NCI-H345 (cell line): ENCODE measurements around the gene DOCK8.
"Not testable (repeated sequence)": the region's sequence is repeated elsewhere in the genome, so short reads cannot be mapped to it uniquely, and the experiment has no call there.

Experiments
- DNase-seq: peaks from one replicate; lab custom pipeline; 2025; lab: John Stamatoyannopoulos, UW

DOCK8 gene

DNA sequence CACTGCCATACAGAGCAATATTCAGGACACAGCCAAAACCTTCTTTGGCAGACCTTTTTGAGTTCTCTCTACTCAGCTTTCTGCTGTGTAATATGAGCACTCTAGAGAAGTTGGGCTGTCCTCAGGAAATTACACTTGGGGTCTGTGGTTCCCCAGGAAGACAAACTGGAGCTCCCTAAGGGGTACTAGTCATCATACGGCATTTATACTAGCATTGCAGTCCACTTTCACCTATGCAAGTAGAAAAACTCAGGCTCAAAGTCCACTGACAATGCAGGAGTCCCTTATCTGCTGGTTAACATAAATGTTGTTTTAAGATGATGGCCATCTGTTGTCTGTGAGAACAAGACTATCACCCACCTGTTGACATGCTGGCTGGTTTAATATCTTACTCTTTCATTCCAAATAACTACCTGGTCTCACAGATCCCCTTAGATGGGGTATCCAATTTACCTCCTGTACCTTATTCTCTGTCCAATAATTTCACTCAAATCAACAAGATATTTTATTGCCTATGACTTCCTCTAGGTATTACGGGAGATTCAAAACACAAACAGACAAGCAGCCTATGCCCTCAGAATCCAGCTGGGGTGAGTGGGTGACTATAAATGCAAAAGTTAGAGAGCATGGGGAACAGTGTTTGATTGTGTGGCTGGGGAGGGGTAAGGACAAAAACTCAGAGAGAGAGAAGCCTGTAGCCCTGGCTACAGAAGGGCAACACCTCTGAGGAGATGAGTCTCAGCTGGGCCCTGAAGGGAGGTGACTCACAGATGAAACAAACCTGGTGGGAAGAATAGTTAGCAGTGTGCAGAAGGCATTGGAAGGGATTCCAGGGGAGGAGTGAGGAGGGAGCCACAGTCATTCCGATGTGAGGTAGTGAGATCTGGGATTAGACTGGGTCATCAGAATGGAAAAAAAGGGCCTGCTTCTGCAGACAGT is 10.2 kb downstream of the DOCK8 start:
- DNase-seq = no peak

DNA sequence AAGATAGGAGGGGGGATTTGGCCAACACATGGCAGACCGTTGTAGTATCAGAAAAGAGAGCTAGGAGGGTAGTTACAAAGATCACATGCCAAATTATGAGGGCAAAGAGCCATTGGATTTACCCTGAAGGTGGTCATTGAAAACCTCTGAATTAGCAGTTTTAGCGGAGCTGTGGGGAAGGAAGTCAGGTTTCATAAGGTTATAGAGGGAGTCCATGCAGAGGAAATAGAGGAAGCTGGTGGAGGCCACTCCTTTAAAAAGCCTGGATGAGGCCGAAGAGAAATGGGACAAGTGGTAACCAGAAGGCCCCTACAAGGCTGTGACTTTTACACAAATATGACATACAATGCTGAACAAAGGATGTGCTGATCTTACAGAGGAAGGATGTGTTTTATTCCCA is 13.2 kb downstream of the DOCK8 start:
- no peak for DNase-seq

DNA sequence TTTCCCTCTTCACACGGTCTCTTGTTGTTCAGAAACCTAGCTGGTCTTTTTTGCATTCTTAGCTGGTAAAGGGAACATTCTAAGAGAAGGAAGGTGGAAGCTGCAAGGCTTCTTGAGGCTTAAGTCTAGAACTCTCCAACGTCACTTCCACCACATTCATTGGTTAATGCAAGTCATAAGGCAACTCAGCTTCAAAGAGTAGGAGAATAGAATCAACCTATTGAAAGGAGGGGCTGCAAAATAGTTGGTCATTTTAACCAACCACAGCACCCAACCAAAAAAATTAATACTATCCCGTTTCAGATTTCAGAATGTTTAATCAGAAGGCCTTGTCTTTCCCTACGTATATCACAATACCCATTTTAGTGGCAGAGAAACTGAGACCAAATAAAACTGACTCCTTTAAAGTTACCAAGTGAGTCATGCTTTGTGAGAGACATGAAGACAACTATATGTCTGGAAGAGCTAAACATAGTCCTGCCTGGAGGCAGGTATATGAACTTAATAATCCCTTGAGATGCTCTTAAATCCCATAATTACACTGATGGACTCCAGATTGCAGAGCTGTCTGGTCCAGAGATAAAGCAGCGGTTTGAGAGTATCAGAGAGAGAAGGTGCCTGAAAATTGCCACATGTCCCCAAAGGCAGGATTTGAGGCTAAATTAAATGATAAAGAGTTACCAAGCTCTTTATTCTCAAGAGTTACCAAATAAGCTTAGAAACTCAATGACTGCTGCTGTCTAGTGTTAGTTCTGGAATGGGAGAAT is 14.4 kb downstream of the DOCK8 start:
- DNase-seq = no peak

DNA sequence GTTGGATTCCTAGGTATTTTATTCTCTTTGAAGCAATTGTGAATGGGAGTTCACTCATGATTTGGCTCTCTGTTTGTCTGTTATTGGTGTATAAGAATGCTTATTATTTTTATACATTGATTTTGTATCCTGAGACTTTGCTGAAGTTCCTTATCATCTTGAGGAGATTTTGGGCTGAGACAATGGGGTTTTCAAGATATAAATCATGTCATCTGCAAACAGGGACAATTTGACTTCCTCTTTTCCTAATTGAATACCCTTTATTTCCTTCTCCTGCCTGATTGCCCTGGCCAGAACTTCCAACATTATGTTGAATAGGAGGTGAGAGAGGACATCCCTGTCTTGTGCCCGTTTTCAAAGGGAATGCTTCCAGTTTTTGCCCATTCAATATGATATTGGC is 17.0 kb downstream of the DOCK8 start:
- DNase-seq = not testable (repeated sequence)

DNA sequence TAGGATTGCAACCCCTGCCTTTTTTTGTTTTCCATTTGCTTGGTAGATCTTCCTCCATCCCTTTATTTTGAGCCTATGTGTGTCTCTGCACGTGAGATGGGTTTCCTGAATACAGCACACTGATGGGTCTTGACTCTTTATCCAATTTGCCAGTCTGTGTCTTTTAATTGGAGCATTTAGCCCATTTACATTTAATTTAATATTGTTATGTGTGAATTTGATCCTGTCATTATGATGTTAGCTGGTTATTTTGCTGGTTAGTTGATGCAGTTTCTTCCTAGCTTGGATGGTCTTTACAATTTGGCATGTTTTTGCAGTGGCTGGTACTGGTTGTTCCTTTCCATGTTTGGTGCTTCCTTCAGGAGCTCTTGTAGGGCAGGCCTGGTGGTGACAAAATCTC is 19.0 kb downstream of the DOCK8 start:
- DNase-seq = not testable (repeated sequence)

DNA sequence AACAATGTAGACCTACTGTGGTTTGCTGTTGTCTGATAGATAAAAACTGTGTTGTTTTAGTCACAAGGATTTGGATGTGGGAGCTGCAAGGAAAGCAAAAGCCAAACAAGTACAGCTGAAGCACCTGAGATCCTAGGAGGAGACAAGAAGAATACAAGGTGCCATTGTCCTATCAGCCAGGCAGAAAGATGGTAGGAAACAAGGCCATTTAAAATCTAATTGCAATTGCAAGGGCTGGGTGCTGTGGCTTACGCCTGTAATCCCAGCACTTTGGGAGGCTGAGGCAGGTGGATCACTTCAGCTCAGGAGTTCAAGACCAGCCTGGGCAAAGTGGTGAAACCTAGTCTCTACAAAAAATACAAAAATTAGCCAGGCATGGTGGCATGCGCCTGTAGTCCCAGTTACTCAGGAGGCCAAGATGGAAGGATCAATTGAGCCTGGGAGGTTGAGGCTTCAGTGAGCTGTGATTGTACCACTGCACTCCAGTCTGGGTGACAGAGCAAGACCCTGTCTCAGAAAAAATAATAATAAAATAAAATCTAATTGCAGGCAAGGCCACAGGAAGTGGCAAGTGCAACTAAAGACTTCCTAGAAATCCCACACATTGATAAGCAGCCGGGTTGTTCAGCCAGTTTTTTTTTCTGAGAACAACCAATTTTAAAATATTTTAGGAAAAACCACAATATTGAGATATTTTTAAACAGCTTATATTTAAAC is 22.6 kb downstream of the DOCK8 start:
- no peak for DNase-seq

DNA sequence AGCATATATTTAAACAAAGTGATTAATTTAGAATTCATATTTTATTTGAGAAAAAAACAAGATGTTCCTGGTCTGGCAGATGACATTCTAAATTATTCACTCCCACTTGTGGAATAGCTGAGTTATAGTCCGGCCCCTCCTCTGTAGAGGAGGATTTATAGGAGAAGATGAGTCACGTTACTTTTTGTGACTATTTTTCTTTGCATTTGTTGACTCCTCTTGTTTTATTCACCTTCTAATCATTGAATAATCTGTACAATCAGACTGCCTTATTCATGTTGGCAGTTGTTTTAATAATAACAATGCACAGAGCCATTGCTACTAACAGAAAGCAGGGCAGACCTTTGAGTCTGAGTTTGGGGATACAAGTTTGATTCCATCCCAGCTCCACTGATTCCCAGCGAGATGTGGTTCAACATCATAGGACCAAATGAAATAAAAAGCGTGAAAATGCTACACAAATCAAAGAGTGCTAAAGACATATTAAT is 23.2 kb downstream of the DOCK8 start:
- no peak for DNase-seq

DNA sequence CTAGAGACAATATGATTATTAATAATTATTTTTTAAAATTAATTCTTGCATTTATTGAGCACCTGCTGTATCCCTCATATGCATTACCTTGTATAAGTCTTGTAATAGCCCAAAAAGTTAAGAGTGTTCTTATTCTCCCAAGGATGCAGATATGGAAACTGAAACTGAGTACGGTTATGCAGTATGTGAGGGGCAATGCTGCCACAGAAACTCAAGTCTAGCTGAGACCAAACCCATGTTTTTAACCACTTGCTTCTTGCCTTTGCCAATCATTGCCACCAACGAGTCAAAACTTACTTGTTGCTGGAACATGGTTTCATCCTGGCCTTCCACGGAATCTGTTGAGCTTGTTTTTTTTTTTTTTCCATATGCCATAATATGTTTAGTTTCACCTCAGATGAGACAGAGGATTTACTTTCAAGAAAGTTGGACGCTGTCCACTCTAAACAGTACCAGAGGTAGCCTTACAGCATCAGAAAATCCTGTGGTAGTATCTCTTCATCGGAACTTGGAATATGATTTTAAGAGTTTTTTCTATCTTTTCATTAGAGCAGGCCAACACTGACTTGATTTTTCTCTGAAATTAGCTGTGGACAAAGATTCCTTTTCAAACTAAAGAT is 27.9 kb downstream of the DOCK8 start:
- DNase-seq = no peak

DNA sequence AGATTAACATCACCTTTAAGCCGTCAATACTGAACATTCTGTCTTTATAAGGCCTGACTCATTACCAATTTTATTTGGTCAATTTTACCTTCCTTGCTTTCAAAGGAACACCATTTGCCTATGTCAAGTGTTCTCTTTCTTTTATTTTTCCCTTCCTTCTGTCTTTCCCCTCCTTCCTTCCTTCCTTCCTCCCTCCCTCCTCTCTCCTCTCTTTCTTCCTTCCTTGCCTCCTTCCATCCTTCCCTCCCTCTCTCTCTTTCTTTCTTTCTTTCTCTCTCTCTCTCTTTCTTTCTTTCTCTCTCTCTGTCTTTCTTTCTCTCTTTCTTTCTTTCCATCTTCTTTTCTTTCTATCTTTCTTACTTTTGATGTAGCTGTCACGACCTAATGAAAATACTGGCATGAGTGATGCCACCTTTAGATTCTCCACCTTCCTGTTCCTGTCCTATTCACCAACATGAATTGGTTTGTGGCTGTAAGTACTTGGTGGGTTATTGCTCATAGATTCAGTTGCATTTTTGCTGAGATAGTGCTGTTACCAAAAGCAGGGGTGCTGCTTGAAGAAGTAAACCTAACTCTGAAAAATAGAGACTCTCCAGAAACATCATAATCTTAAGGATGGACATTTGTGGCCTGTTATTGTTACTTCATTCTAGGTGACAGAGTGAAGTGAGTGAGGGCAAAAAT is 33.8 kb downstream of the DOCK8 start:
- no peak for DNase-seq

DNA sequence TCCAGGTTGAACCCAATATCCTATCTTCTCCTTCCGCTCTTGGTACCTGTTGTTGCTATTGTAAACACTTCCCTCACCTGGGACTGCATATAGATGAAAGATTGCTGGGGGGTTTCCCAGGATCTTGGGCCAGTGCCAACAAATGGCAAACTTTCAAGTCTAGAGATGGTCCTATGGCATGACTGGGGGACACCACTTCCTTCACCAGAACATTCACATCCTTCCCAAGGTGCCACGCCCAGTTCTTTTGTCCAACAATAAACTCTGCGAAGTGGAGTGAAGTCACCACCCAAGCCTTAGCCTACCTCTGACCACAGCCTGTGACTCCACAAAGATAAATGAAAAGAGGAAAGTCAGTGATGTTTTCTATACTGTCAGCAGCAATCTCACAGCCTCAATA is 34.4 kb downstream of the DOCK8 start:
- no peak for DNase-seq

DNA sequence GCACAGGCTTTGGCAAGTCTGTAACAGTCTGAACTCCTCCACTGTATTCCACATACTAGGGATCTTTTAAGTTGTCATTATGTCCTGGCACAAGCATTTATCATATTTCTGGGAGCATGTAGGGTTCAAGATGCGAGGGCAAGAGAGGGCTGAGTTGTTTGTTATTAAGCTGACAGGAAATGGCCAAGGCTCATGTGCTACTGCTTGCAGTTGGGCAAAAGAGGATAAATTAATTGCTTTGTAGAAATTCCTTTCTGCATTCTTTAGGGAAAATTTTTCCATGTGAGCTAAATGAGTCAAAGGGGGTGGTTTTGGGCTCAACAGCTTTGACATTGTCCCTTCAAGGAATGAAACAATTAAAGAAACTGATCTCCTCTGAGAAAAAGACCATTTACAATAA is 35.4 kb downstream of the DOCK8 start:
- DNase-seq = no peak

DNA sequence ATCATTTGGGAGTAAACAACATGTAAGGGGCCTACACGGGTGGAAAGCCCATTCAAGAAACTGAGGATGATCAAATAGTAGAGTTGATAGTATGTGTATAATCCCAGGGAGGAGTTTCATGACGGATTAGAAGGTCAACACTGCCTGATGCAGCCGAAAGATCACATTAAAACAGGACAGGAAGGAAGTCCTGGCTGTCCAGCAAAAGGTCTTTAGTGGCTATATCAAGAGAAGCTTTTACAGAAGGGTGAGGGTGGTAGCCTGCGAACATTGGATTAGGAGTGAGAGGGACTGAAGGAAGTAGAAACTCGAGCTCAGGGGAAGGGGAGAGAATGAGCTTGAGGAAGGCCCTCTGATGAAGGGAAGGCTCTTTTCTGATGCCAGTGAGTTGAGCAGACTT is 36.0 kb downstream of the DOCK8 start:
- no peak for DNase-seq

DNA sequence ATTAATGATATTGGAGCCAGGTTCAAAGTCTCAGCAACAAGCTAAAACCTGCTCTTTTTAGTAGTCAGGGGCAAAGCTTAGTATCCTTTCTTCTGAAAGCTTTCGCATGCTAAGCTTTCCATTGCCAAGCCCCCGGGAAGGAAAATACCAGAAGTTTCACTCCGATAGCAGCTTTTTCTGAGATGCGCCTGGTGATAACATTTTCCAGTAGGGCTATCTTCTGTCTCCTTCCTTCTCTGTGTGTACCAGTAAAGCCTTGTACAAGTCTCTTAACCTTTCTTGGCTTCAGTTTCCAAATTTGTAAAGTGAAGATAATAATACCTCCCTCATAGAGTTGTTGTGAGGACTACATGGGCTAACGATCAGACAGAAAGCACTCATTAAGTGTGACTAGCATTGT is 36.7 kb downstream of the DOCK8 start:
- DNase-seq = no peak

DNA sequence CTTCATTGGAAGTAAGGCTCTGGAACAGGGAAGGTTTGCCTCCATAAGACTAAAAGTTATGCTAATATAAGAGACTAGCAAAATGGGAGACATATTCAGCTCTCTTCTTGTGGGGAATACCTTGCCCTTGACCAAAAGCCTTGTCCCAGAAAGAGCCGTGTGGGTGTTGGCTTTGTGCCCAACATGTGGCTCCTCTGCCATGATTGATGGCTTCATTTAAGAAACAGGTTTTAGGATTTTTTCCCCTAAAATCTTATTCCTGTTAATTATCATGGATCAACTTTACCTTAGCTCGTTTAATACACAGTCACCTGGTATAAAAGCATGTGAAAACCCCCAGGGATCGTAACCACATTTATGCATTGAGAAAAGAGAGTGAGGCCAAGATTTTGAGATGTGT is 38.9 kb downstream of the DOCK8 start:
- DNase-seq = no peak

DNA sequence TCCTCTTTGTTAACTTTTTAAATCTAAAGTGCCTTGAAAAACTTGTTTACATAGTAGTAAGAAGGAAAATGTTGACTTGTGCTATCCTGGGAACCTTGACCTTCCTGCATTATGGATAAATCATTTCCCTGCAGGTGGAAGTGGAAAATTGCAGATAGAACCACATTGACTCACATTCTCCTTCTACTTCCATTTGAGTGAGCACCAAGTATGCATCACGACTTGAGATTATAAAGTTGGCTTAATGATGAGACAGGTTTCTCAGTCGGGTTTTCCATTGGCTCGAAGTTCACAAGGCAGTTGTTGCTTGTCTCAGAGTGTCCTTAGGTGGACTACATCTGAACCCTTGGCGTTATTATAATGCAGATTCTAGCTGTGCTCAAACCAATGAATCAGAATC is 39.9 kb downstream of the DOCK8 start:
- no peak for DNase-seq

DNA sequence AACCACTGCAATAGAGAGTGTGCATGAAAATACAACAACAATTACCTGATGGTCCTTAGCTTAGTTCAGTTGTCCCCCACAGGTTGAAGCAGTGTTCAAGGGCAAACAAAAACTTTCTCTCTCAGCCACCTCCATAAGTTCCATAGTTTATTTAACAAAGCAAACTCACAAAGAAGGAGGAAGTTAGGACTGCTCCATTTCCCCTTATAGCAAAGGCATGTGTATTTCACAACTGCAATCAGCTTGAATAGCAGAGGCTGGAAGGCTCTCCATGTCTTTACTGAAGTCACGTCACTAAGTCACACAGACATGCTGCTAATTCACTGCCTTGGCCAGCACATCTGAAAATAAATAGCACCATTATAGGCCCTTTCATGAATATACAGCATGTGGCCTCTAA is 43.3 kb downstream of the DOCK8 start:
- no peak for DNase-seq

DNA sequence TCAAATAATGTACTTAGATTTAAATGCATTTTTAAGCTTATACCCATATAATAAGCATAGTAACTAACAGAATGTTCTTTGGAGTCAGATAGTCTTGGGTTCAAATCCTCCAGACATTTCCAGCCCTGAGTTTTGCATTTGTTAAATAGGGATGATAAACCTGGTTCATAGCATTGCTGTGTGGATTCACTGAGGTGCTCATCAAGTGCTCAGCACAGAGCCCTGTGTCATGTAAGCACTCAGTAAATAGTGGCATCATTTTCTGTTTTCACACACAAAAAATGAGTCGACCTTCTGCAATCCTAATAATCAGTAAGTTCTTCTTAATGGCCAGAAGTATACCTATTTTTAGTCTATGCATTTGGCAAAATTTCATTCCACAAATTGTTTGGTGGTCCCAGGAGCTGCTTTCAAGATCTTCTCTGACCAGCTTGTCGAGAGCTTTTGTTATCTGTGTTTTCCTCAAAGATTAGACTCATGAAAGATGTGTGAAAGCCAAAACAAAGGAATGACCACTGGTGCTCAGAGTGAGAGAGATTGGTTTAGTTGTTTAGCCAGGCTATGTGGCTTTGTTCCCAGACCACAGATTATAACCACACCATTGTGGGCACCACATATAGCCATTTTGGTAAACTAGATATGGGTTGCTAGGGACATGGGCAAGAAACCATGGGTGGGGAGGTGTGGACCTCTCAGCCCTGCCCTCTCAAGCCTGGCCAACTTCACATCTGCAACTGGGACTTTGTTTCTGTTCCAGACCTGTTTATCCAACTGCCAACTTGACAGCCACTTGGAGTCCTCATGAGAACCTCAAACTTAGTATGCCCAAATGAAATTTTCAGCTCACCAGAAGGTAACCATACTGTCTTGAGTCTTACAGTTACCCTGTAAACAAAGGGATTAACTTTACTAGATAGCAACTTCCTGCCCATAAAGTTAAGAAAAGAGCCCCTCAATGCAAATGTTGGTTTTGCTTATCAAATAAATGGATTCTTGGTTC is 45.0 kb downstream of the DOCK8 start:
- DNase-seq = no peak

DNA sequence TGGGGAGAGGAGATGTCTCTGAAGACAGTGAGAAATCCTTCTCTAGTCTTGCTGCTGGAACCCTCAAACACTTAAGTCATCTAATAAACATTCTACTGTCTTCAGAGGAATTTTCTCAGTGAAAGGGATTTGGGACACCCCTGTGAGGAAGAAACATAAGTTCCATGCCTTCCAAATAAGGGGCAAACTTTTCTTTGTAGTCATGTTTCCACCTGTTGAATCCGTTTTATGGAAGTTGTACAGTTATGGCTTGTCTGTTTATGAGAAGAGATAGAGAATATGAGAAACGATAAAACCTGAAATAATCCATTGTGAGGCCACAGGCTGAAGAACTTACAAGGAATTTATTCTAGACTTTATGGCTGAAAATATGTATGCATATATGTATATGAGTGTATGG is 49.6 kb downstream of the DOCK8 start:
- no peak for DNase-seq

DNA sequence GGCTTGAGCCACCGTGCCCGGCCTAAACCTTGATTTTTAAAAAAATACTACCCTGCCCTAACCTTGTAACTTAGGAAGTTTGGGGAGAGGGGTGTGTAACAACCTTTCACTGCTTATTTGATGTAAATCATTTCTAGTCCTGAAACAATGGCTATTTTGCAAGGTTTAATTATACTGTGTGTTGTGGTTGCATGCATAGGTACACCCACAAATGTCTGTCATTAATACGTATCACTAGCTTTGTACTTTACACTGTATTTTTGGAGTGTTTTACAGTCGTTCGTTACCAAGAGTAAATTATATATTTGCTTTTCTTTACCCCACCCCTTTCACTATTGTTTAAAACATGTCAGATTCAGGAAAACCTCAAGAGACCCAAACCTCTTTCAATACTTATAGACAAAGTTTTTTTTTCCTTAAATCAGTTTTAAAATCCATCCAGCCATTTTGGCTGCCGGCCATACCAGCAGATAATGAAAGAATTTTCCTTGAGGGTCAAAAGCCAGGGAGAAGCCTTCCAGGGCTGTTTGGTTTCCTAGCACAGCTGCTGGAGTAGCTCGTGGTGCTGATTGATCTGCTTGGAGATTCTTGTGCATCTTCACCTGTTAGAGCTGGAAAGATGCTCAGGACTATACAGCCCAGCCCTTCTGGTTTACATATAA is 50.7 kb downstream of the DOCK8 start:
- no peak for DNase-seq

DNA sequence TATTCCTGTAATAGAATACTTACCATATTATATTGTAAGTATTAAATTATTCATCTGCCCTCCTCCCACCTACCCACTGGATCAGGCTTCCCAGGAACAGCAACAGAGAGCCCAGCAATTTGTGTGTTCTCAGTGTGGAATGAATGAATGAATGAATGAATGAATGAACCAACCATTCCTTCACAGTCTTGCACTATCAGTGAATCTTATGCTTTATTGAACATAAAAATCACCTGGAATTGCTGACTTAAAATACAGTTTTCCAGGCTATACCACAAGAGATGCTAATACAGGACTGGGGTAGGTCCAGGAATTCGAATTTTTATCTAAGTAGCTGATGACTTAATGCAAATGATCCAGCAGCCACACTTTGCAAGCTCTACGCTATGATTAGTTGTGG is 51.6 kb downstream of the DOCK8 start:
- DNase-seq = no peak
